Cardiac muscle cell (in vitro differentiated cells and primary cell): ENCODE data around the gene SPEM3. TPM values are rescaled to one million over a fixed set of nuclear protein-coding genes. Genes with fewer than 3 reads are reported as not detected.

Experiments used
- DNase-seq, 2 donors: peaks; one replicate each; pipeline versions ENCODE4 v3.0.0 to v3.0.0-alpha.2; 2010 to 2017; ENCODE audit warnings: low read depth in 1 of 2, low spot score in 1 of 2
- H3K27ac ChIP-seq: fragments of 200-600 bp; sonication (generic); 2 replicates; pipeline ENCODE4 v1.5.1; 2016
- H3K27me3 ChIP-seq: fragments of 200-600 bp; sonication (generic); 2 replicates; pipeline ENCODE4 v1.6.0; 2016; ENCODE audit warnings: control low read depth
- H3K36me3 ChIP-seq: fragments of 200-600 bp; sonication (generic); 2 replicates; pipeline ENCODE4 v1.5.1; 2016; ENCODE audit warnings: control low read depth
- H3K4me1 ChIP-seq: fragments of 200-600 bp; sonication (generic); 2 replicates; pipeline ENCODE4 v1.8.1; 2017; ENCODE audit warnings: low read depth, mild to moderate bottlenecking, mixed run types
- H3K4me3 ChIP-seq: fragments of 200-600 bp; sonication (generic); 2 replicates; pipeline ENCODE4 v1.5.1; 2016; ENCODE audit warnings: mild to moderate bottlenecking
- H3K9me3 ChIP-seq: fragments of 200-600 bp; sonication (generic); 2 replicates; pipeline ENCODE4 v1.5.1; 2017; ENCODE audit warnings: low read depth, mild to moderate bottlenecking, control low read depth
- CTCF ChIP-seq: IDR thresholded peaks from 2 replicates; pipeline ENCODE4 v1.5.1; 2012; ENCODE audit warnings: low read depth, mild to moderate bottlenecking, low read length
- polyA plus RNA-seq: library from polyadenylated mRNA; unstranded; fragments of >200 nt; fragmentation: Nextera tagmentation; extraction: Ambion mirVana; gene quantifications from 2 replicates; pipeline ENCODE4 v1.2.1, GENCODE V29; 2016
- total RNA-seq: library from RNA; depleted of rRNA; stranded (reverse); fragments of >200 nt; gene quantifications from 2 replicates; pipeline ENCODE4 v1.2.3, GENCODE V29; 2016

The SPEM3 gene
- total and polyA plus RNA-seq, 2 experiments from 2014 or later, result not detected

GRCh38 chr17:7408863-7409262 is 19.8 kb upstream of the SPEM3 start:
- H3K27ac ChIP-seq, result no peak overlapping the region
- no peaks in the 10 kb centered on the region for H3K9me3 ChIP-seq
- TF ChIP-seq CTCF, result no peak
- H3K4me3 ChIP-seq, result no peak overlapping the region
- no peaks in the 10 kb centered on the region for H3K36me3 ChIP-seq
- H3K4me1 ChIP-seq, result no peaks in the 10 kb centered on the region
- no peaks in the 10 kb centered on the region for H3K27me3 ChIP-seq
- DNase-seq, result no peak

GRCh38 chr17:7409716-7410115 is 18.9 kb upstream of the SPEM3 start:
- H3K4me1 ChIP-seq, result no peaks in the 10 kb centered on the region
- DNase-seq, result no peak

GRCh38 chr17:7410634-7411426 is 17.8 kb upstream of the SPEM3 start:
- Histone ChIP-seq H3K27ac (no peak overlapping the region), H3K9me3 (no peaks in the 10 kb centered on the region), H3K36me3 (peaks cover 3% of the 10 kb centered on the region), H3K4me1 (no peaks in the 10 kb centered on the region), H3K27me3 (no peaks in the 10 kb centered on the region), H3K4me3 (no peak overlapping the region)
- TF ChIP-seq CTCF, result no peak
- DNase-seq, result no peak

More at GRCh38 chr17:7409716-7410115, 18.9 kb upstream of the SPEM3 start:
- Histone ChIP-seq H3K27ac (no peak overlapping the region), H3K4me3 (no peak overlapping the region), H3K36me3 (no peaks in the 10 kb centered on the region), H3K27me3 (no peaks in the 10 kb centered on the region), H3K9me3 (no peaks in the 10 kb centered on the region)
- TF ChIP-seq CTCF, result no peak

GRCh38 chr17:7411427-7411750 is 17.3 kb upstream of the SPEM3 start:
- Histone ChIP-seq H3K9me3 (no peaks in the 10 kb centered on the region), H3K4me1 (no peaks in the 10 kb centered on the region), H3K27me3 (no peaks in the 10 kb centered on the region), H3K4me3 (no peak overlapping the region), H3K27ac (no peak overlapping the region), H3K36me3 (peaks cover 4% of the 10 kb centered on the region)
- DNase-seq, result no peak
- TF ChIP-seq CTCF, result no peak

- Histone ChIP-seq H3K36me3 (peaks cover 9% of the 10 kb centered on the region), H3K27ac (no peak overlapping the region), H3K4me3 (no peak overlapping the region), H3K9me3 (no peaks in the 10 kb centered on the region), H3K4me1 (no peaks in the 10 kb centered on the region), H3K27me3 (no peaks in the 10 kb centered on the region)
- TF ChIP-seq CTCF, result no peak
- peak in 1 of 2 donors; percentile 37 for DNase-seq
These were observed 15.2 kb upstream of the SPEM3 start for GRCh38 chr17:7413346-7413985.
